Measurements from ENCODE around the gene XRN2.

DNA sequence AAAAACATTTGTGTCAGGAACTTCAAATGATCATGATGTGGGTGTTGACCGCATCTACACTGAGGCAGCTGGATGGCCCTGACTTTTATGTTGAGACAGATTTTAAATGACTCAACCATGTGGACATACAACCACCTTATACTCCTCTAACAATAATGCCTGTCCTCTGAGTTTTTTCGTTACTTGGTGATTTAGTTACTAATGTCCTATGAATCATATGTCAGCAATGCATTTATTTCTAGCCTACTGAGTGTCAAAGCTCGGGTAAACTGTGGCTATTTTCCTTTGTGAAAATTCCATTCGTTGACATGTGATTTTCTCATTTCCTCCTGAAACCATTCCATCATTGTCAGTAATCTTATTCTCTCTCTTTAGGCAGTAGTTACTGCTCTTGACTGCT lies 133.1 kb downstream of the XRN2 start:
- TF ChIP-seq, protein P1, sequence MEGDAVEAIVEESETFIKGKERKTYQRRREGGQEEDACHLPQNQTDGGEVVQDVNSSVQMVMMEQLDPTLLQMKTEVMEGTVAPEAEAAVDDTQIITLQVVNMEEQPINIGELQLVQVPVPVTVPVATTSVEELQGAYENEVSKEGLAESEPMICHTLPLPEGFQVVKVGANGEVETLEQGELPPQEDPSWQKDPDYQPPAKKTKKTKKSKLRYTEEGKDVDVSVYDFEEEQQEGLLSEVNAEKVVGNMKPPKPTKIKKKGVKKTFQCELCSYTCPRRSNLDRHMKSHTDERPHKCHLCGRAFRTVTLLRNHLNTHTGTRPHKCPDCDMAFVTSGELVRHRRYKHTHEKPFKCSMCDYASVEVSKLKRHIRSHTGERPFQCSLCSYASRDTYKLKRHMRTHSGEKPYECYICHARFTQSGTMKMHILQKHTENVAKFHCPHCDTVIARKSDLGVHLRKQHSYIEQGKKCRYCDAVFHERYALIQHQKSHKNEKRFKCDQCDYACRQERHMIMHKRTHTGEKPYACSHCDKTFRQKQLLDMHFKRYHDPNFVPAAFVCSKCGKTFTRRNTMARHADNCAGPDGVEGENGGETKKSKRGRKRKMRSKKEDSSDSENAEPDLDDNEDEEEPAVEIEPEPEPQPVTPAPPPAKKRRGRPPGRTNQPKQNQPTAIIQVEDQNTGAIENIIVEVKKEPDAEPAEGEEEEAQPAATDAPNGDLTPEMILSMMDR (IDR thresholded peaks at IDR 0.05; ENCODE audit: poor library complexity): no peak
- no peak for TF ChIP-seq EZH2 (IDR thresholded peaks at IDR 0.05; ENCODE audit: borderline replicate concordance)
- TF ChIP-seq EZH2phosphoT487 (IDR thresholded peaks at IDR 0.05; ENCODE audit: low read depth, severe bottlenecking, unreplicated experiment): no peak

Data from hepatocyte (in vitro differentiated cells).